ENCODE data around the gene KIN.
"Not testable (repeated sequence)": the region's sequence is repeated elsewhere in the genome, so short reads cannot be mapped to it uniquely, and the experiment has no call there.

Gene KIN

DNA sequence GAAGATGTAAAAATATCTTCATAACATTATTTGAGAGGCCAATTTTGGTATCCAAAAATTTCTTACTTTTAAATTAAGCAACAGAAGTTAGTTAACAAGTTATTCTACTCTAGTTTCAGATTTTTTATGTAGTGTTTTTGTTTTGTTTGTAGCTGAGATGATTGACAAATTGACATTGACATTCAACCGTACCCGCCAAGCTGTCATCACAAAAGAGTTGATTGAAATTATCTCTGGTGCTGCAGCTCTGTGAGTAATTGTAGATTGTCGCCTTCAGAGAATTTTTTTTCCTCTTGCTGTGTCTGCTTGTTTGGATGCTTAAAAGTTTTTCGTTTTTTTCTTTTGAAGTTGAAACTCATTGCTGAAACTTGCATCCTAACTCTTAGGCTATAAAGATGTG, 14.8 kb upstream of the KIN start:
- intact Hi-C loops (cut with DNase I), result no loop called here

DNA sequence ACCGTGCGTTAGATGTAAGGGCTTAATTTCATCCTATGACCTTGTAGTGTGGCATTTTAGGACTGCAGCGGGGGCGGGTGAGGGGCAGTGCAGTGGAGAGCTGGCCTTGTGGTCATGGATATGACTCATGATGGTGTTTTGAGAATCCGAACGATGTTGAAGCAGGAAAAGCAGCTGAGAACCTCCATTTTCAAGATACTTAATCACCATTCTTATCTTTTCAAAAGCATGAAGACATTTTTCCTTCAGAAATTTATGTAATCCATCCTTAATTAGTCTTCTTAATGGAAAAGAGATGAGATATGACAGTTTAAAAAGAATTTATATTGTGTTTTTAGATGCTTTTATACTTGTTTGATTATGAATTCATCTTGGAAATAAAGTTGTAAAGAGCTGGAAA, 9.8 kb upstream of the KIN start:
- DNase-seq, result no peak
- intact Hi-C loops (cut with DNase I), result no loop called here

More for the DNA sequence above, 14.8 kb upstream of the KIN start:
- DNase-seq, result no peak

- no peak for DNase-seq
- intact Hi-C loops (cut with DNase I), result no loop called here
Observed at GRCh38 chr10:7795605-7796004, 7.8 kb upstream of the KIN start.

GRCh38 chr10:7794251-7795026, 6.6 kb upstream of the KIN start:
- no peak for DNase-seq
- intact Hi-C loops (cut with DNase I), result no loop called here

- peak in 2 of 42 donors; percentile 23 to 32 for DNase-seq
Observed at GRCh38 chr10:7792541-7792940, 4.7 kb upstream of the KIN start.

DNA sequence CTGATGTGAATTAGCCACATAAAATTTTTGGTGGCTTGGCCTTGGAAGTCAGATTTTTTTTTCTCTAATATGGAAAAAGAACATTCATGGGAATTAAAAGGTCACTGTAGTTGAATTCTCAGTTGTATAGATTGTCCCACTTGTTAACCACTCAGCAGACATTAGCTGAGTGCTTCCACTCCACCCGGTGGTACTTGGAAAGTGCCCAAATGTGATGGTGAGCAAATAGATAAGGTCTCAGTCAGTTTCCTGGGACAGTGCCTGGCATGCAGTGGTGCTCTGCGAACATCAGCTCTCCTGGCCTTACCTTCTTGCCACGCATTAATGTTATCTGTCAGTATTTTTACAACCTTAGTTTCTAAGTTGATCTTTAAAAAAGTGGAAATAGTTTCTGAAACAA, 1.6 kb upstream of the KIN start:
- no peak for DNase-seq
- intact Hi-C loops (cut with DNase I), result no loop called here

More at GRCh38 chr10:7792541-7792940, 4.7 kb upstream of the KIN start:
- intact Hi-C loops (cut with DNase I), result no loop called here

DNA sequence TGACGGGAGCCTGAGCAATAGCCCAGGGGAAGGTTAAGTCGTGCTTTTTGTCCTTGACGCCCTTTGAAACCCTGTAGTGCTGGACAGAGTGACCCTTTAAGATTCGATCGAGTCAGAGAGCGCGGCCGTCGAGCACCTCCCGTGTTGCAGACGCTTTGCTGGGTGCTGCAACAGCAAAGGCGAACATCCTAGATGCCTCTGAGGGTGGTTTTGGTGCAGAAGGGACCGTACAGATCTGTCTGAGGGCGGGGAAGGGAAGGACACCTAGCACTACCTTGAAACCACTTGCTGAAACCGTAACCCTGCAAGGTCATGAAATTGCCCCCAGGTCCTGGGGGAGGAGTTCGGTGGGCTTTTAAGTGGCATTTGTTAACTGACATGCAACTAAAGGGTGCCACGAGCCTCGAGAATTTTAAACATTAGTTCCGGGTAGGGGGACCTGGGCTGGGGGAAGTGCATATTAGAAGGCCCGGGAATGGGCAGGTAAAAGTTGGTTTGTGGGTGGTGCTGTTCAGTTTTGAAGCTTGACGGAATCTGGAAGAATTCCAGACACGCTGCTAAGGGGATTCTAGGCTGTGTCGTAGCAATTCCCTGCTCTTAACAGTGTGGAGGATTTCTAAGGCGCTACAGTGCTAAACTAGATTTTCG, 970 bp upstream of the KIN start:
- DNase-seq, result peak in 12 of 42 donors; percentile 3 to 41 (median 18)
- intact Hi-C loops (cut with DNase I), result no loop called here

DNA sequence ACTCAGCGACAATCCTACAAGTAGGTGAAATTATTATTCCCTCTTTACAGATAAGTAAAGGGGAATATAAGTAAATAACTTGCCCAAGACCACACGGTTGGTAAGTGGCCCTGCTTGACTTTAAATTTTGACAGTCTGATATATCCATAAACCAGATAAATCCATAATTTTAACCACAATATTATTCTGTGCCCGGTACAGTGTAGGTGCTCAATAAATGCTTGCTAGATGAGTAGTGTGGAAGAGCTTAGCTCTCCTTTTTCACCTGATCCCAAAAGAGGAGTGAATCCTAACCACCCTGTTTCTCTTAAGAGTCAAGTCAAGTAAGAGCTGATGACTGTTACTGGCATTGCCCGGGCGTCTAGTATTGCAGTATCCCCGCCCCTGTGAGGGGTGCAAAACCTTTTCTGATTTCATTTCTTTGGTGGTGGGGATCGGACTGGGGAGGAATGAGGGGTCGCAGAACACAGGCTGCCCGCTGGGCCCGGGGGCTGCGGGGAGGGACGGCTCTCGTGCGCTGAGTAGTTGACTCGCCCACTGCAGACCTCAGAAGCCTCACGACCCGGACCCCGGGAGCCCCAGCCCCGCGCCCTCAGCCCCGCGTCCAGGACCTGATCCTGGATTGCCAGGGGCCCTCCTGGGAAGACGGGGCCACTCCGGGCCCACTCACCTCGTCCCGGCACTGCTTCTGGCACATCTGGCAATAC, 490 bp downstream of the KIN start:
- intact Hi-C loops (cut with DNase I), result no loop called here
- DNase-seq, result peak in 1 of 42 donors; percentile 6

DNA sequence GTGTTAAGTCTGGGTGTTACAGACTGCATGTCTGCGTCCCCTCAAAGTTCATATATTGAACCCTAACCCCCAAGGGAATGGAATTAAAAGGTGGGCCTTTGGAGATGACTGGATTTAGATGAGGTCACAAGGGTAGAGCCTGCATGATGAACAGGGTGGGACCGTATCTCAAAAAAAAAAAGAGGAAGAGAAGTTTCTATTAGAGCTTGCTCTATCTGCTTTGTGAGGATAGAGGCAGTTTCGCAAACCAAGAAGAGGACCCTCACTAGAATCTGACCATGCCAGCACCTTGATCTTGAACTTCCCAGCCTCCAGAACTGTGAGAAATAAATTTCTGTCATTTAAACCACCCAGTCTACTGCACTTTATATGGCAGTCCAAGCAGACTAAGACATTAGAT, 1.4 kb downstream of the KIN start:
- intact Hi-C loops (cut with DNase I), result no loop called here
- DNase-seq, result no peak

DNA sequence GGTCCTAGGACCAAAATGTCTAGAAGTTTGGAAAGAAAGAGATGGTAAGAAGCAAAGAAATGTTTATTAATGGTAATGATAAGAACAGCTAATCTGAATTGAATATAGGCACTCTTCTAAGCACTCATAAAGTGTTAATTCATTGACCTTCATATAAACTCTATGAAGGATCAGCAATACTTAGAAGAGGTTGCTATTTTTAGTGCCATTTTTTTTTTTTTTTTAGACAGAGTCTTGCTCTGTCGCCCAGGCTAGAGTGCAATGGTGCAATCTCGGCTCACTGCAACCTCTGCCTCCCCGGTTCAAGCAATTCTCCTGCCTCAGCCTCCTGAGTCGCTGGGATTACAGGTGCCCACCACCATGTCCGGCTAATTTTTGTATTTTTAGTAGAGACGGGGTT, 5.6 kb downstream of the KIN start:
- intact Hi-C loops (cut with DNase I); DNase-seq: not testable (repeated sequence)

DNA sequence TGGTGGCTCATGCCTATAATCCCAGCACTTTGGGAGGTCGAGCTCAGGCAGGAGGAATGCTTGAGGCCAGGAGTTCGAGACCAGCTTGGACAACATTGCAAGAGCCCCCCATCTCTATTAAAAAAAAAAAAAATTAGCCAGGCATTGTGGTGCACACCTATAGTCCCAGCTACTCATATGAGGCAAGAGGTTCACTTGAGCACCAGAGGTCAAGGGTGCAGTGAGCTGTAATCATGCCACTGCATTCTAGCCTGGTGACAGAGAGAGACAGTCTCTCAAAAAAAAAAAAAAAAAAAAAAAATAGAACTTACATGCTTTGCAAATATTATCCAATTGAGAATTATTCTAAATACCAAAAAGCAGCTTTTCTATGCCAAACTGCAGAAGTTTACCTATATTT, 11.0 kb downstream of the KIN start:
- no peak for DNase-seq
- intact Hi-C loops (cut with DNase I), result no loop called here

DNA sequence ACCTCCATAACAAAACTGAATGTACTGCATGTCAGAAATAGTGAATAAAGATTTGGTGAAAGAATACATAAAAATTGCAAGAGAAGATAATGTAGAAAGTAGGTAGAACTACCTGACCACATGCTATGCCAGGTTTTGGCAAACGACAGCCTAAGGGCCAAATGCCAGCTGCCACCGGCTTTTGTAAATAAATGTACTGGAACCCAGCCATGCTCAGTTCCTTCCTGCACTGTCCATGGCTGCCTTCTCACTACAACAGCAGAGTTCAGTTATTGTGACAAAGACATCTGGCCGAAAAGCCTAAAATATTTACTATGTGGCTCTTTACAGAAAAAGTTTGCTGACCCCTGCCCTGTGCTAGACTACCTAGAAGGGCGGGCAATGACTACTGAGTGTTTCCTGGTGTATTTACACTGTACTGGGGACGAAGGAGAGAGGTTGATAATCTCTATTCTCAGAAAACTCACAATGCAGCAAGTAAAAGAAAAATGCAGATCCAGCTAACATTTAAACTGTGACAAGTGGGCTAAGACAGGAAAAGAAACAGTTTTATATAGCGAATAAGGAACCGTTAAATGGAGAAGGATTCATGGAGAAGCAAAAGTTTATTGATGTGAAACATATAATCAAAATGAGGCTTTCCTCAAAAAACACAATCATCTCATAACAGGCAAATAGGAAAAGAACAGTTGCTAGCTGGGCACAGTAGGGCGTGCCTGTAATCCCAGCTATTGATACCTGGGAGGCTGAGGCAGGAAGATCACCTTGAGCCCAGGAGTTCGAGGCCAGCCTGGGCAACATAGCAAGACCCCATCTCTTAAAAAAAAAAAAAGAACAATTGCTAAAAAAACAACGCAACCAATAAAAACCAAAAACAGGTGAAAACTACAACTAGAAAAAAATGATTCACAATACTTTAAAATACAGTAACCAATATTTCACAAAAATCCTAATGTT, 13.7 kb downstream of the KIN start:
- intact Hi-C loops (cut with DNase I), result no loop called here
- no peak for DNase-seq

DNA sequence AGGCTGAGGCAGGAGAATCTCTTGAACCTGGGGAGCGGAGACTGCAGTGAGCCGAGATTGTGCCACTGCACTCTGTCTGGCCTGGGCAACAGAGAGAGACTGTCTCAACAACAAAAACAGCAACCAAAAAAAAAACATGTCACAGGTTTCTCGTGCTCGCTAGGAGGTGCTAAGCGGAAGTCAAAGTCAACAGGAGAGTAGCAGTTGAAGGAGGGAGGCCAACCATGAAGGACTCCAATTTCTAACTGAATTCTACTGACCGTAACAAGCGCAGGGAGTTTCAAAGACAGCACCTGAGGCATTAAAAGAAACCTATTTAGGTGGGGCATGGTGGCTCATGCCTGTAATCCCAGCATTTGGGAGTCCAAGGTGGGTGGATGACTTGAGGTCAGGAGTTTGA, 19.4 kb downstream of the KIN start:
- no peak for DNase-seq
- intact Hi-C loops (cut with DNase I), result no loop called here

GRCh38 chr10:7767209-7767608, 20.6 kb downstream of the KIN start:
- DNase-seq, result no peak

DNA sequence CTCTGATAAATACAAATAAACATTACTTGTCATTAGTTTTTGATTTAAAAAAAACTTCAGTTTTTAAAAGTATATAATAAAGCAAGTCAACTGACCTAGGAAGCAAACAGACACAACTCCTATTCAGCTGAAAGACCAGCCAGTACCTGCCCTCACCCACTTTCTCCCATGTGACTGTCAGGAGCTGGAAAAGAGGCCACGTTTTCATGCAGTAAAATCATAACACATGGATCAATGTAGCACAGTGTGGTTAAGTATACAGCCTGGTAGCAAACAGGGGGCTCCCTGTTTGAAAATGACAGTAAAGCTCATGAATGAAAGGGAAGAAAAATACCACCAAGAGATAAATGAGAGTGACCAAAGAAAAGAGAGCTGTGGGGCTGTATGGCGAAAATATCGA, 21.6 kb downstream of the KIN start:
- DNase-seq, result no peak
- intact Hi-C loops (cut with DNase I), result no loop called here

More at GRCh38 chr10:7767209-7767608, 20.6 kb downstream of the KIN start:
- intact Hi-C loops (cut with DNase I), result no loop called here

DNA sequence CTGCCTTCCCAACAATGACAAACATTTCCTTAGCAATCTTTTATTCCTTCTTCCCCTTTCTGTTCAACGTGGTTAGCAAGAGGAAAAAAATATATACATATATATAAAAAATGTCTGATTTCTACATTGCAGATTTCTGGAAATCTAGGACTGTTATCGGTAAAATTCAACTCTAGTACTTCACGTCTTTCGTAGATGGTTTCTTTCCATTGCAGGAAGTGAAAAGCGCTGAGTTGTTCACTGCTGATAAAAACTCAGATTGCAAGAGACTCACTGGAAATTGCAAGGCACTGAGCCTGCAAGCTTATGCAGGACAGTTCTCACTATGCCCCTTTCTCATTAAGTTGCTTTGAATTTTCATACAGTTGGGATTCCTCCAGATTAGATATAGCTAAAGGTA, 23.9 kb downstream of the KIN start:
- DNase-seq, result no peak

GRCh38 chr10:7756360-7756992, 31.3 kb downstream of the KIN start:
- peak in 13 of 42 donors; percentile 8 to 32 (median 21) for DNase-seq

More for the DNA sequence above, 23.9 kb downstream of the KIN start:
- intact Hi-C loops (cut with DNase I), result no loop called here

GRCh38 chr10:7755103-7755502, 32.7 kb downstream of the KIN start:
- DNase-seq, result no peak
- intact Hi-C loops (cut with DNase I), result no loop called here

More at GRCh38 chr10:7756360-7756992, 31.3 kb downstream of the KIN start:
- intact Hi-C loops (cut with DNase I), result no loop called here

DNA sequence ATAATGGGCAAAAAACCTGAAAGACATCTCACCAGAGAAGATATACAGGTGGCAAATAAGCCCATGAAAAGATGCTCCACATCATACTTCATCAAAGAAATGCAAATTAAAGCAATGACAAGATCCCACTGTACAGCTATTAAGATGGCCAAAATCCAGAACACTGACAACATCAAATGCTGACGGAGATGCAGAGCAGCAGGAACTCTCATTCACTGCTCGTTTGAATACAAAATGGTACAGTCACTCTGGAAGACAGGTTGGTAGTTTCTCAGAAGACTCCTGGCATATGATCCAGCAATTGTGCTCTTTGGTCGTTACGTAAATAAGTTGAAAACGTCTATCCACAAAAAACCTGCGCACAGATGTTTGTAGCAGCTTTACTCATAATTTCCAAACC, 35.5 kb downstream of the KIN start:
- DNase-seq, result no peak
- intact Hi-C loops (cut with DNase I), result no loop called here
